Glutamatergic neuron (in vitro differentiated cells): ENCODE results near the gene CDS2. TPM values are rescaled to one million over a fixed set of nuclear protein-coding genes. Genes with fewer than 3 reads are reported as not detected.
A peak's percentile ranks its signal among the peaks of the same experiment; 100 is the strongest.

Experiments
- DNase-seq: peaks from one replicate; pipeline ENCODE4 v3.0.0; 2022
- H3K27ac Mint-ChIP-seq: one replicate; pipeline ENCODE4 v1.8.0; 2020; ENCODE audit warnings: mild to moderate bottlenecking, mixed read lengths, inconsistent platforms; ENCODE audit not compliant: unreplicated experiment
- H3K27me3 Mint-ChIP-seq: one replicate; pipeline ENCODE4 v1.8.0; 2020; ENCODE audit warnings: mild to moderate bottlenecking, moderate library complexity, mixed read lengths, inconsistent platforms; ENCODE audit not compliant: unreplicated experiment
- H3K36me3 Mint-ChIP-seq: one replicate; pipeline ENCODE4 v1.8.0; 2020; ENCODE audit warnings: mild to moderate bottlenecking, mixed read lengths, inconsistent platforms; ENCODE audit not compliant: unreplicated experiment
- H3K4me1 Mint-ChIP-seq: one replicate; pipeline ENCODE4 v1.8.0; 2020; ENCODE audit warnings: mild to moderate bottlenecking, low read depth, mixed read lengths, inconsistent platforms; ENCODE audit not compliant: unreplicated experiment
- H3K4me3 Mint-ChIP-seq: one replicate; pipeline ENCODE4 v1.8.0; 2020; ENCODE audit warnings: mild to moderate bottlenecking, mixed read lengths, inconsistent platforms; ENCODE audit not compliant: unreplicated experiment
- H3K9me3 Mint-ChIP-seq: one replicate; pipeline ENCODE4 v1.8.0; 2020; ENCODE audit warnings: mild to moderate bottlenecking, moderate library complexity, mixed read lengths, inconsistent platforms; ENCODE audit not compliant: unreplicated experiment
- long read RNA-seq: library from polyadenylated mRNA; unstranded; transcript quantifications from one replicate; pipeline ENCODE4 v2.0.0, GENCODE V29; 2020; ENCODE audit not compliant: unreplicated experiment
- total RNA-seq: library from RNA; stranded (reverse); fragmentation: NEBNext Ultra II Directional; extraction: Animal tissue kit (Norgen Biotek cat#: 25700); gene quantifications from one replicate; pipeline ENCODE4 v1.2.1, GENCODE V29; 2021; ENCODE audit not compliant: unreplicated experiment
- TF ChIP-seq, protein P1 (sequence below): fragments of 200-600 bp; sonication (generic); IDR thresholded peaks from one replicate; pipeline ENCODE4 v1.5.0; 2021; ENCODE audit not compliant: partially characterized antibody, unreplicated experiment

The CDS2 gene
- total RNA-seq: 153 TPM
- long read RNA-seq, full-length matches to known transcripts: 56 of 70 reads
- long read RNA-seq, partial matches to known transcripts: 4 of 70 reads
- long read RNA-seq, other reads (novel, unspliced or antisense): 10 of 70 reads

DNA sequence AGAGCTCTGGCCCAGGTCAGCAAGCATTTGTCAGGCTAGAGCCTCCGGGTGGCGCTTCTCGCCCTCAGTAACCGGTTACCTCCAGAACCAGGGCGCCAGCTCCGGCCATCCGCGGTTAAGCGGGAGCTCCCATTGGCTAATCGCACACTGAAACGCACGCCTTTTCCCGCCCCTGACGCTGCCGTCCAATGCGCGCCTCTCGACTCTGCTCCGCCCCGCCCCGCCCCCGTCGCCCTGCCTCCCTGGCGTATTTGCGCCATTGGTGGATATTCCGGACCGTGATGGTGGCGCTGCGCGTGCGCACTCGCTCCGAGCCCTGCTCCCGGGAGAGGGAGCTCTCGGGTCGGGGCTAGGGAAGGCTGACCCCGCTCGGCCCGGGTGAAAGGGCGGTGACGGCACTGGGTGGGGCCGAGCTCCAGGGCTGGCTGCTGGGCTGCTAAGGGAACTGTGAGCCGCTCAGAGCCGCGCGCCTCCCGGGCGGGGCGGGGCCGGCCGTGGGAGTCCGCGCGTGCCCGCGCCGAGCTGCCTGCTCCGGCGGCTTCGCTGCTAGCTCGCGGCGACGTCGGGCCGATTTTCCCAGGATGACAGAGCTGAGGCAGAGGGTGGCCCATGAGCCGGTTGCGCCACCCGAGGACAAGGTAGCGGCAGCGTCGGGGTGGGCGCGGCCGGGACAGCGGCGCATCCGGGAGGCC lies at the start of gene CDS2:
Gene CDS2 (plus strand): TSS at position 497 of the 692 bp plus-strand sequence. CDS start 85 bp downstream, at position 582.
- TF ChIP-seq, protein P1, sequence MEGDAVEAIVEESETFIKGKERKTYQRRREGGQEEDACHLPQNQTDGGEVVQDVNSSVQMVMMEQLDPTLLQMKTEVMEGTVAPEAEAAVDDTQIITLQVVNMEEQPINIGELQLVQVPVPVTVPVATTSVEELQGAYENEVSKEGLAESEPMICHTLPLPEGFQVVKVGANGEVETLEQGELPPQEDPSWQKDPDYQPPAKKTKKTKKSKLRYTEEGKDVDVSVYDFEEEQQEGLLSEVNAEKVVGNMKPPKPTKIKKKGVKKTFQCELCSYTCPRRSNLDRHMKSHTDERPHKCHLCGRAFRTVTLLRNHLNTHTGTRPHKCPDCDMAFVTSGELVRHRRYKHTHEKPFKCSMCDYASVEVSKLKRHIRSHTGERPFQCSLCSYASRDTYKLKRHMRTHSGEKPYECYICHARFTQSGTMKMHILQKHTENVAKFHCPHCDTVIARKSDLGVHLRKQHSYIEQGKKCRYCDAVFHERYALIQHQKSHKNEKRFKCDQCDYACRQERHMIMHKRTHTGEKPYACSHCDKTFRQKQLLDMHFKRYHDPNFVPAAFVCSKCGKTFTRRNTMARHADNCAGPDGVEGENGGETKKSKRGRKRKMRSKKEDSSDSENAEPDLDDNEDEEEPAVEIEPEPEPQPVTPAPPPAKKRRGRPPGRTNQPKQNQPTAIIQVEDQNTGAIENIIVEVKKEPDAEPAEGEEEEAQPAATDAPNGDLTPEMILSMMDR: peak; percentile 40
- H3K4me3 Mint-ChIP-seq: peak within 1 kb of the TSS; percentile 99
- H3K27ac Mint-ChIP-seq: peak within 1 kb of the TSS; percentile 98
- H3K27me3 Mint-ChIP-seq: peaks cover 5% of the 10 kb centered on the region
- H3K9me3 Mint-ChIP-seq: peaks cover 11% of the 10 kb centered on the region
- H3K4me1 Mint-ChIP-seq: peaks cover 11% of the 10 kb centered on the region
- peak; percentile 100 for DNase-seq
- H3K36me3 Mint-ChIP-seq: no peaks in the 10 kb centered on the region

DNA sequence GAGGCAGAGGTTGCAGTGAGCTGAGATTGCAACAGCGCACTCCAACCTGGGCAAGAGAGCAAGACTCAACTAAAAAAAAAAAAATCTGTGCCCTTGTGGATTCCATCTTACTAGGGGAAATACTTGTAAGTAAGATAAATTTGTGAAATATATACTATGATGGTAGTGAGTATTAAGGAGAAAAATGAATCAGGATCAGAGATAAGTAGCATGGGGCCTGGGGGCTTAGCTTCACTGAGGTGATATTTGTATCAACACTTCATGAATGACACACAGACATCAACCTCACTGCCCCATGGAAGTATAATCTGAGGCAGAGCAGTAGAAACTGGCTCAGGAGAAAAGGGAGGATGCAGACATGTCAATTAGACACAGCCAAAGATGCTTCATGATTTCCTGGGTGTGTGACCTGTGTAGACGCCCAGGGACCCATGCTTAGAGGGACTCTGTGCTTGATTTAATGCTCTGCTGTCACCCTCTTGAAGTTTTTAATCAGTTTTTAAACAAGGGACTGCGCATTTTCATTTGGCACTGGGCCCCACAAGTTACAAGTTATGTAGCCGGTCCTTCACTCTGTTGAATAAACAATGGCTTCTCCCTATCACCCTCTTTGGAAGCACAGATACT lies 48.9 kb upstream of the CDS2 start:
- Mint-ChIP-seq H3K27me3 (peaks cover 2% of the 10 kb centered on the region), H3K4me3 (no peak overlapping the region), H3K36me3 (no peaks in the 10 kb centered on the region), H3K27ac (no peak overlapping the region), H3K4me1 (no peaks in the 10 kb centered on the region), H3K9me3 (no peaks in the 10 kb centered on the region)
- no peak for DNase-seq
- TF ChIP-seq, protein P1: no peak

DNA sequence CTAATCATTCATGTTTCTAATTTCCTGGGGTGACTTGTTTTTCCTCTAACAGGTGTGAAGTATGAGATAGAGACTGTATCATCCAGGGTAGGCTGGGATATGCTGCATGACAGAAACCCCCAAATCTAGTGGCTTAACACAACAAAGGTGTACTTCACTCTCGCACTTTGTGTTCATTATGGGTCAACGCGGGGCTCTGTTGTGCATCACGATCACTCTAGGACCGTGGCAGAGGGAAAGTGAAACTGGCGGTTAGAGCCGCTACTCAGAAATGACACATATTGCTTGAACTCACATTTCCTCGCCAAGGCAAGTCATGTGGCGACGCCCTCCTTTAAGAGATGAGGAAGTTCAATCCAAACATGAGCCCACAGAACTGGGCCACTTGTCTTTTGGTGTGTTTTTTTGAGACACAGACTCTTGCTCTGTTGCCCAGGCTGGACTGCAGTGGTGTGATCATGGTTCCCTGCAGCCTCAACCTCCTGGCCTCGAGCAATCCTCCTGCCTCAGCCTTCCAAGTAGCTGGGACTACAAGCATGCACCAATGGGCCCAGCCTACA lies 48.3 kb upstream of the CDS2 start:
- no peaks in the 10 kb centered on the region for H3K4me1 Mint-ChIP-seq
- H3K27ac Mint-ChIP-seq: no peak overlapping the region

DNA sequence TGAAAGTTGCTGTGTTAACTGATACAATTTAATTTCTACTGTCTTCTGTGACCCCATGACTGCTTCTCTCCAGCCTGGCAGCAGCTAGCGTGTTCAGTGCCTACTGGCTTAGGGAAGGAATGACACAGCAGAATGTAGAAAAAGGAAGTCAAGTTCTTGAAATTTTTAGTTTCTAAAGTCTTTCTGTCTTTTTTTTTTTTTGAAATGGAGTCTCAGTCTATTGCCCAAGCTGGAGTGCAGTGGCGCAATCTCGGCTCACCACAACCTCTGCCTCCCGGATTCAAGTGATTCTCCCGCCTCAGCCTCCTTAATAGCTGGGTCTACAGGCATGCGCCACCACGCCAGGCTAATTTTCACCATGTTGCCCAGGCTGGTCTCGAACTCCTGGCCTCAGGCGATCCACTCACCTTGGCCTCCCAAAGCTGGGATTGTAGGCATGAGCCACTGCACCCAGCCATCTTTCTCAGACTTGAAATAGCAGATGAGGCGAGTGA lies 46.4 kb upstream of the CDS2 start:
- Mint-ChIP-seq H3K4me3 (no peak overlapping the region), H3K4me1 (no peaks in the 10 kb centered on the region), H3K9me3 (no peaks in the 10 kb centered on the region), H3K36me3 (no peaks in the 10 kb centered on the region), H3K27me3 (peaks cover 2% of the 10 kb centered on the region), H3K27ac (no peak overlapping the region)
- TF ChIP-seq, protein P1: no peak
- no peak for DNase-seq

More for the DNA sequence above, 48.3 kb upstream of the CDS2 start:
- H3K9me3 Mint-ChIP-seq: no peaks in the 10 kb centered on the region
- H3K36me3 Mint-ChIP-seq: no peaks in the 10 kb centered on the region
- H3K4me3 Mint-ChIP-seq: no peak overlapping the region
- DNase-seq: no peak
- H3K27me3 Mint-ChIP-seq: peaks cover 2% of the 10 kb centered on the region
- TF ChIP-seq, protein P1: no peak
